ENCODE results near the gene DQX1. TPM values are rescaled to one million over a fixed set of nuclear protein-coding genes. Genes with fewer than 3 reads are reported as not detected.
A peak's percentile ranks its signal among the peaks of the same experiment; 100 is the strongest.

DQX1 gene
- total and polyA plus RNA-seq, 9 of the 15 experiments (the other 6 are each of a cell fraction or from before 2014, with no cell fraction given) = 0.04 to 0.38 (median 0.18) TPM; not detected in 1

DNA sequence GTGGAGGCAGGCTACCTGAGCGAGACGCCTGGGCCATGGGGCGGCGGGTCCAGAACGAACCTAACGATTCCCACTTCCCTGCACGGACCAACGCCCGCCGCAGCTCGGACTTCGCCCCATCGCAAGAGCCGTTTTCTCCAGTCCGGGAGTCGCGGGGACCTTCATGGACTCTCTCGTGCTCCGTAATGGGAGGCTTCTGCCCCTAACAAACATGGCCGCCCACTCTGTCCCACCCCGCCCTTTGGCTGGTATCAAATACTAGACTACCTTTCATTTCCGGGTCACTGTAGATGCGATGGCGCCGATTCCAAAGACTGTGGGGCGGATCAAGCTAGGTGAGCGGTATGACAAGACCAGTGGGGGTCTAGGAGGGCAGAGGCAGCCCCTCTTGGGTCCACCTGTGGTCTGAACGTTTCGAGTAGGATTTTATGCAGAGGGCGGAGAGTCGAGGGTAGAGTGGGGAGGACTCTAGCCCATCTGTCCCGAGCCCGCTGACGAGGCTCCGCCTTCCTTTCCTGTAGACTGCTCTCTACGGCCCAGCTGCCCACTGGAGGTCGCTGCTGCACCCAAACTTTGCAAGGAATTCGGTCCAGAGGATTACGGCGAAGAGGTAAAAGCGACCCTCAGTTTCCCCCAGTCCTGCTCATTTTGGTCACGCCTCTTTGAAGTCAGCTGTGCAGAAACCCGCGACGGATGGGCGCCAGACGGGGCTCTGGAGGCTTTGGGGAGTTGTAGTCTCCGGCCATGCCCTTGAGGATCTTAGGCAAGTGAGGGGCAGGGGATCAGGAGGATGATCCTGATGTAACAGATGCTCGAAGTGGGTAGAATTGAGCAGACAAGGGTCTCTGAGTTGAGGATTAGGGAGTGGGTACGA, 43.0 kb downstream of the DQX1 start, which contains the start of the genes CCDC142 and TTC31 (continued):
- TF ChIP-seq AFF1 (IDR thresholded peaks at IDR 0.05; ENCODE audit: low read depth in 1 of 2, partially characterized antibody in 2 of 2) (peak; percentile 59 to 82), PREB (CRISPR knock-in tag; IDR thresholded peaks at IDR 0.05) (no peak; the same call in 1 of the 2 replicates), BDP1 (IDR thresholded peaks at IDR 0.05; ENCODE audit: insufficient read depth, insufficient read length) (no peak), ESRRA (IDR thresholded peaks at IDR 0.05; ENCODE audit: borderline replicate concordance, low read depth) (peak; percentile 21; the same call in 1 of the 2 replicates), TBL1XR1 (IDR thresholded peaks at IDR 0.05; ENCODE audit: low read length in 2 of 2) (peak; percentile 7 to 64; a peak in 1 of 4 replicates), TFAM (CRISPR knock-in tag; conservative IDR thresholded peaks at IDR 0.05) (no peak), POU5F1 (IDR thresholded peaks at IDR 0.05; ENCODE audit: borderline replicate concordance, low read depth, low read length, partially characterized antibody) (peak; percentile 86), ZNF217 (CRISPR knock-in tag; IDR thresholded peaks at IDR 0.05) (no peak), ZBTB11 (CRISPR knock-in tag; IDR thresholded peaks at IDR 0.05) (peak in 2 of 3 experiments; percentile 7 to 96; a peak in 2 of 6 replicates), MCM7 (IDR thresholded peaks at IDR 0.05) (no peak), CLOCK (CRISPR knock-in tag; IDR thresholded peaks at IDR 0.05; ENCODE audit: borderline replicate concordance) (no peak)

Measured in K562 (cell line).